Measurements from ENCODE around the gene PRKAG2.

GRCh38 chr7:151511270-151511669, 365.6 kb downstream of the PRKAG2 start:
- TF ChIP-seq CTCF (IDR thresholded peaks at IDR 0.05) (no peak), POLR2A (IDR thresholded peaks at IDR 0.05) (no peak)

Data from lower leg skin (tissue), 3 donors.